Inflammatory macrophage (primary cell): Measurements from ENCODE around the gene SIPA1L3.
A peak's percentile ranks its signal among the peaks of the same experiment; 100 is the strongest.

Experiments
- DNase-seq, 2 donors: peaks; one replicate each; pipeline ENCODE4 v3.0.0-alpha.2; 2020 to 2022

The SIPA1L3 gene

DNA sequence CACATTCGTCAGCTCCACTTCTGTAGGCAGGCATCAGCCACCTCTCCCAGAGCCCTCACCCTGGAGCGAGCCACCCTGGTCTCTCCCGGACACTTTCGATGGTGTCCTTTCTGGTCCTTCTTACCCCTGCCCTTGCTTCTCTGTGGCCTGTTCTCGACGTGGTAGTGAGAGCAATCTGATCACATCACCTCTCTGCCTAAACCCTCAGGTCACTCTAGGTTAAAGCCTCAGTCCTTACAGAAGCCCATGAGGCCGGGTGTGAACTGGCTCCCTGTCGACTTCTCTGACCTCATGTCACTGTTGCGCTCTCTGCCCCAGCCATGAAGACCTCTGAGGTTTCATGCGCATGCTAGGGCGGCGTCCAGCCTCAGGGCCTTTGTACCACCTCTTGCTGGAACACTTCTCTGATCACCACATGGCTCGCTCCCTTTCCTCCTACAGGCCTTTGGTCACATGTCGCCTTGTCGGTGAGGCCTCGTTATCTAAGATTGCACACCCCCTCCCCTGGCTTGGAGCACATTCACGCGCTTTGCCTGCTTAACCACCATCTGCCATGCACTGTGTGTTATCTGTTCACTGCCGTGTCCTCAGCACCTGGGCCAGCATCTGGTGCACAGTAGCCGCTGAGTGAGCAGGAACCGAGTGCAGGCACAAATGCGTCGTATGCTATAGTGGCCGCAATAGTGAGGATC is 215.5 kb downstream of the SIPA1L3 start:
- DNase-seq, result no peak

GRCh38 chr19:38125238-38125637 is 218.2 kb downstream of the SIPA1L3 start:
- DNase-seq, result no peak

- DNase-seq, result no peak
Measured at GRCh38 chr19:38130399-38130798, 223.4 kb downstream of the SIPA1L3 start.

- DNase-seq, result no peak
Measured at GRCh38 chr19:38132781-38133180, 225.8 kb downstream of the SIPA1L3 start.

GRCh38 chr19:38133319-38133718 is 226.3 kb downstream of the SIPA1L3 start:
- no peak for DNase-seq

DNA sequence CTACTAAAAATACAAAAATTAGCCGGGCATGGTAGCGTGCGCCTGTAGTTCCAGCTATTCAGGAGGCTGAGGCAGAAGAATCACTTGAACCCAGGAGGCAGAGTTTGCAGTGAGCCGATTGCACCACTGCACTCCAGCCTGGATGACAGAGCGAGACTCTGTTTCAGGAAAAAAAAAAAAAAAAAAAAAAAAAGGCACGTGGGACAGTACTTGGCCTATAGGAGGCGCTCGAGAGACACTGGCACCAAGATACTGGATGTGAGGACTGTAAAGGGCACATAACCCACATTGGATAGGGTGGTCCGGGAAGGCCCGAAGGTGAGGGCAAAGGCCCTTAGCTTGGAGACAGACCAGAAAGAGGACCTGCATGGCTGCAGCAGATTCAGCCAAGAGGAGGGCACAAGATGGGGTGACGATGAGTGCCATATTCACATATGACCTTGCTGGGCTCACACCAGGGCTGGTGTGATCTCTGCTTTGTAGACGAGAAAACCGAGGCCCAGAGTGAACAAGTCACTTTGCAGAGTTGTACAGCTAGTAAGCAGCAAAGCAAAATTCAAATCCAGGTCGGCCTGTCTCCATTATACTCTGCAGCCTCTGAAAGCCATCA is 227.6 kb downstream of the SIPA1L3 start:
- DNase-seq, result peak; percentile 37 to 48

- peak; percentile 3 to 70 for DNase-seq
Measured at GRCh38 chr19:38135150-38135998, 228.4 kb downstream of the SIPA1L3 start.

GRCh38 chr19:38139122-38139521 is 232.1 kb downstream of the SIPA1L3 start:
- DNase-seq, result no peak

DNA sequence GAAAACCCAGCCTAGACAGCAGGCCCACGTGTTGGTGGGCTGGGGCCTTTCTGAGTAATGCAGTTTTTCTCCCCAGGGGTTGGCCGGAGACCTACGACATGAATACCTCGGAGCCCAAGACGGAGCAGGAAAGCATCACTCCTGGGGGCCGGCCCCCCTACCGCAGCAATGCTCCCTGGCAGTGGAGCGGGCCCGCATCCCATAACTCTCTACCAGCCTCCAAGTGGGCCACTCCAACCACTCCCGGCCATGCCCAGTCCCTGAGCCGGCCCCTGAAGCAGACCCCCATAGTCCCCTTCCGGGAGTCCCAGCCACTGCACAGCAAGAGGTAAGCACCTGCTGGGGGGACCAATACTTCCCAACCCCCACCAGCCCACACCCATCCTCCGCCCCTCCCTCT is 234.1 kb downstream of the SIPA1L3 start:
- DNase-seq, result no peak

- peak; percentile 30 to 31 for DNase-seq
Measured at GRCh38 chr19:38142176-38143035, 235.4 kb downstream of the SIPA1L3 start.

- no peak for DNase-seq
Measured at GRCh38 chr19:38143847-38144246, 236.8 kb downstream of the SIPA1L3 start.

DNA sequence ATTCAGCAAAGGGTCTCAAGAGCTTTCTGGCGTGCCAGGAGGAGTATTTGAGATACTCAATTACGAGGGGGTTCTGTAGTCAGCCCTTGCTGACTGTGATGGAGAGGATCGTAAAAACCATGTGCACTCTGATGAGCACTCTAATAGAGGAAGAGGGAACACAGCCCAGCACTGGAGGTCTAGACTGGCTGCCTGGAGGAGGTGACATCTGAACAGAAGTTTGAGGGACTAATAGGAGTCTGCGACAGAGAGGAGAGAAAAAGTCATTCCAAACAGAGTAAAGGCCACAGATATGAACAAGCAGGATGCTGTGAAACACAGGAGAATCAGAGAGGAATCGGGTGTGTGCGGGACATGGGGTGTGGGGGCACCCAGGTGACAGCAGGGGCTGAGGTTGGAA is 237.7 kb downstream of the SIPA1L3 start:
- DNase-seq, result no peak

GRCh38 chr19:38145623-38146022 is 238.6 kb downstream of the SIPA1L3 start:
- DNase-seq, result peak; percentile 82 to 87

- no peak for DNase-seq
Measured at GRCh38 chr19:38148337-38148736, 241.3 kb downstream of the SIPA1L3 start.

GRCh38 chr19:38149661-38150061 is 242.7 kb downstream of the SIPA1L3 start:
- DNase-seq, result peak in 1 of 2 donors; percentile 13

DNA sequence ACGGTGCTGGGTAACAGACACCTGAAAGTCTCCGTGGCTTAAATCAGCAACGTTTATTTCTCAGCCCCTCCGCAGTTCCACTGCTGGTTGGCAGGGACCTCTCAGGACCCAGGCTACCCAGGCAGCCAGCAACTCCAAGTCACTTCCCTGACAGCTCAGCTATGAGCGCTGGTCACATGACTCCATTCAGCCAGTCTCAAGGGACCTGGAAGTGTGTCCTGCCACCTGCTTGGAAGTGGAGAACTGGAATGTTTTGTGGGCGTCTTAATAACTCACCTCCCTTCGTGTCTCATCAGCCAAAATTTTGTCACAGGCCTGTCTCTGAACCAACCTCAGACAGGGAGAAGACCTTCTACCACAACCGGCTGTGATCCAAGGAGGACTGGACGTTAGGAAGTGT is 244.2 kb downstream of the SIPA1L3 start:
- DNase-seq, result no peak

DNA sequence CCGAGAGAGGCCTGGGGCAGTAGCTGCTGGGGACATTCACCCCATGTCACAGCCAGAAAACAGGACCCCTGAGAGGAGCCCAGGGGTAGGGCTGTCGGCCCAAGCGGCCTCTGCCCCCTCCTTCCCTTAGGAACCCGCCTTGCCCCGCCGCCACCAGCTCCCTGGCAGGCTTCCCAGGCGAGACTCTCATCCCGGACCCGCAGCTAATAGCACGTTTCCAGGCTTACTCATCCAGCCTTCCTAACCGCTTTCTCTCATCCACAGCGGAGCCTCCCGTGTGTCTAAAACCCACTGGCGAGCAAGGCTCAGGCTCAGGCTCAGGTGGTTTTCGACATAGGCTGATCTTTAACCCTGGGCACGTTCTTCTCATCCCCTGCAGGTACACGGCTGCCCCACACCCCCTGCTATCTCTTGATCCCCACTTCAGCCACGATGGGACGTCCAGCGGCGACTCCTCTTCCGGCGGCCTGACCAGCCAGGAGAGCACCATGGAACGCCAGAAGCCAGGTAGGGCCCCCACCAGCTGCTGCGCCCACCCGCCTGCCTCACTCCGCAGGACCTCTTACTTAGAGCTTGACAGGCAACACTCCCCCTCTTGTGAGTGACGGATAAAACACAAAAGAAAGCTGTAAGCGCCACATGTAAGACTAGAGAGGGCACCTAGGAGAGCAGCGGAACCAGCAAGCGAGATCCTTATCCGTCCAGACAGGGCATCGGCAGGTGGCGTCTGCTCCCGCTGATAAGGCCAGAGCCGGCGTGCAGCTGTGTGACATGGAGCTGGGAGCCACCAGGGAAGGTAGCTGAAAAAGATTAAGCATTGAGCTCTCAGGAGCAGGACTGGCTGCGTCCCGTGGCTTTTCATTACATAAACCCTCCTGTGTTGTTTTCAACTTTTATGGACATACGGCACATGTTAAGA is 245.7 kb downstream of the SIPA1L3 start:
- DNase-seq, result no peak

DNA sequence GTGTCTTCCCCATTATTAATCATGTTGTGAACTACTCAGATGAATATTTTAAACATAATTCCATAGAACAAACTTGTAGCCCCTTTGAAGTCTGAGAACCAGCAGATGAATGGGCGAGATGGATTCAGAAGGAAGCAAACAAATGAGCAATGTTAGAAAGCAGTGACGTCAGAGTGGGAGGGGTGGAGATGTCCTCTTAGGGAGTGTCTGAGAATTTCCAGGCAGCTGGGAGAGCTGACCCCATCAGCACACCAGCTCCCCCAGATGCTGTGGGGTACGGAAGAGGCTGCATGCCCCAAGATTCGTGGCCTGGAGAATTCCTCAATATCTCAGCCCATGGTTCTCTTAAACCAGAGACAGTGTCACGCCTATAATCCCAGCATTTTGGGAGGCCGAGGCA is 248.4 kb downstream of the SIPA1L3 start:
- DNase-seq, result no peak

GRCh38 chr19:38158730-38159129 is 251.7 kb downstream of the SIPA1L3 start:
- DNase-seq, result no peak

- no peak for DNase-seq
Measured at GRCh38 chr19:38162094-38162493, 255.1 kb downstream of the SIPA1L3 start.

- no peak for DNase-seq
Measured at GRCh38 chr19:38162632-38163031, 255.6 kb downstream of the SIPA1L3 start.
